DOHH2 (cell line): ENCODE results near the gene TUT4.

Experiments used
- EZH2phosphoT487 ChIP-seq: fragments of 200-600 bp; sonication (generic); IDR thresholded peaks from 2 replicates; pipeline ENCODE4 v1.6.1; 2017; ENCODE audit warnings: borderline replicate concordance, mild to moderate bottlenecking, antibody characterized with exemption, low read length, moderate library complexity, mixed read lengths
- TF ChIP-seq, protein P1 (sequence below): fragments of 200-600 bp; sonication (generic); IDR thresholded peaks from one replicate; pipeline ENCODE4 v1.5.1; 2014; ENCODE audit warnings: antibody characterized with exemption, mild to moderate bottlenecking, low read depth, low read length; ENCODE audit not compliant: poor library complexity, severe bottlenecking

DNA sequence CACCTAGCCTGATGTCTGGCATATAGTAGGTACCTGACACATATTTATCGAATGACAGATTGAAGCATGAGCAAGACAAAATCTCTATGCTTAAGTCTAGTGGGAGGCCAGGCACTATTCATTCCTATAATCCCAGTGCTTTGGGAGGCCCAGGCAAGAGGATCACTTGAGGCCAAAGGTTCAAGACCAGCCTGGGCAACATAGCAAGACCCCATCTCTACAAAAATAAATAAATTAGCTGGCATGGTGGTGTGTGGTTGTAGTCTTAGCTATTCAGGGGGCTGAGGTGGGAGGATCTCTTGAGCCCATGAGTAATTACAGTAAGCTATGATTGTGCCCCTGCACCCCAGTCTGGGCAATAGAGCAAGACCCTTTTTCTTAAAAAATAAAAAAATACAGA, 23.2 kb upstream of the TUT4 start:
- TF ChIP-seq, protein P1, sequence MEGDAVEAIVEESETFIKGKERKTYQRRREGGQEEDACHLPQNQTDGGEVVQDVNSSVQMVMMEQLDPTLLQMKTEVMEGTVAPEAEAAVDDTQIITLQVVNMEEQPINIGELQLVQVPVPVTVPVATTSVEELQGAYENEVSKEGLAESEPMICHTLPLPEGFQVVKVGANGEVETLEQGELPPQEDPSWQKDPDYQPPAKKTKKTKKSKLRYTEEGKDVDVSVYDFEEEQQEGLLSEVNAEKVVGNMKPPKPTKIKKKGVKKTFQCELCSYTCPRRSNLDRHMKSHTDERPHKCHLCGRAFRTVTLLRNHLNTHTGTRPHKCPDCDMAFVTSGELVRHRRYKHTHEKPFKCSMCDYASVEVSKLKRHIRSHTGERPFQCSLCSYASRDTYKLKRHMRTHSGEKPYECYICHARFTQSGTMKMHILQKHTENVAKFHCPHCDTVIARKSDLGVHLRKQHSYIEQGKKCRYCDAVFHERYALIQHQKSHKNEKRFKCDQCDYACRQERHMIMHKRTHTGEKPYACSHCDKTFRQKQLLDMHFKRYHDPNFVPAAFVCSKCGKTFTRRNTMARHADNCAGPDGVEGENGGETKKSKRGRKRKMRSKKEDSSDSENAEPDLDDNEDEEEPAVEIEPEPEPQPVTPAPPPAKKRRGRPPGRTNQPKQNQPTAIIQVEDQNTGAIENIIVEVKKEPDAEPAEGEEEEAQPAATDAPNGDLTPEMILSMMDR, result no peak
- no peak for TF ChIP-seq EZH2phosphoT487
